ENCODE measurements around the gene OPCML.

GRCh38 chr11:132414451-132414850 lies 1117.8 kb downstream of the OPCML start:
- TF ChIP-seq CTCF (IDR thresholded peaks at IDR 0.05) (no peak), POLR2A (IDR thresholded peaks at IDR 0.05; ENCODE audit: low read depth) (no peak), EP300 (IDR thresholded peaks at IDR 0.05) (no peak)

Measured in esophagus muscularis mucosa (tissue), 4 donors.